SU-DHL-6 (cell line): ENCODE data around the gene PLCXD3.

Experiments
- H2AFZ ChIP-seq: fragments of 200-600 bp; sonication (generic); 2 replicates; pipeline ENCODE4 v1.6.1; 2014; ENCODE audit warnings: low read depth, mild to moderate bottlenecking, moderate library complexity, mixed read lengths, antibody characterized with exemption, low read length; ENCODE audit not compliant: severe bottlenecking
- H3F3A ChIP-seq: fragments of 200-600 bp; shearing (Covaris generic); 2 replicates; pipeline ENCODE4 v1.6.0; 2016; ENCODE audit warnings: antibody characterized with exemption, mild to moderate bottlenecking; ENCODE audit not compliant: insufficient read depth
- H3K27ac ChIP-seq: fragments of 200-600 bp; sonication (generic); 2 replicates; pipeline ENCODE4 v1.5.1; 2016; ENCODE audit warnings: low read depth, mild to moderate bottlenecking, low read length, moderate library complexity, mixed read lengths
- H3K27me3 ChIP-seq: fragments of 200-600 bp; sonication (generic), shearing (Covaris generic); 2 replicates; pipeline ENCODE4 v1.6.0; 2014; ENCODE audit warnings: mild to moderate bottlenecking, low read length
- H3K36me3 ChIP-seq: fragments of 200-600 bp; sonication (generic); 2 replicates; pipeline ENCODE4 v1.6.1; 2014; ENCODE audit warnings: mild to moderate bottlenecking, low read length, mixed read lengths
- H3K4me2 ChIP-seq: fragments of 300-600, 200-600 bp; shearing (Covaris generic), sonication (generic); 2 replicates; pipeline ENCODE4 v1.6.0; 2014; ENCODE audit warnings: low read length, low read depth, mild to moderate bottlenecking; ENCODE audit not compliant: poor library complexity, severe bottlenecking
- H3K4me3 ChIP-seq: fragments of 200-600 bp; sonication (generic); 2 replicates; pipeline ENCODE4 v1.5.1; 2014; ENCODE audit warnings: antibody characterized with exemption, low read length, mild to moderate bottlenecking, mixed read lengths; ENCODE audit not compliant: insufficient read depth, poor library complexity, severe bottlenecking
- H3K79me2 ChIP-seq: fragments of 200-600 bp; sonication (generic); 2 replicates; pipeline ENCODE4 v1.6.1; 2014; ENCODE audit warnings: mild to moderate bottlenecking, low read length, moderate library complexity; ENCODE audit not compliant: insufficient read depth
- H3K9ac ChIP-seq: fragments of 200-600 bp; sonication (generic); 2 replicates; pipeline ENCODE4 v1.7.0; 2014; ENCODE audit warnings: mild to moderate bottlenecking, low read length
- H3K9me2 ChIP-seq: fragments of 200-600 bp; sonication (generic); replicated peaks from 2 replicates; pipeline ENCODE4 v1.6.1; 2014; ENCODE audit warnings: low read length; ENCODE audit not compliant: insufficient read depth
- H3K9me3 ChIP-seq: fragments of 200-600 bp; sonication (generic); 2 replicates; pipeline ENCODE4 v1.6.1; 2014; ENCODE audit warnings: low read length, mixed read lengths; ENCODE audit not compliant: insufficient read depth
- H4K20me1 ChIP-seq: fragments of 200-600 bp; sonication (generic); 2 replicates; pipeline ENCODE4 v1.6.1; 2014; ENCODE audit warnings: low read depth, mild to moderate bottlenecking, antibody characterized with exemption, low read length, moderate library complexity, mixed read lengths
- CTCF ChIP-seq: fragments of 200-600 bp; sonication (generic); IDR thresholded peaks from one replicate; pipeline ENCODE4 v1.5.1; 2017; ENCODE audit warnings: antibody characterized with exemption, mild to moderate bottlenecking, low read length, moderate library complexity; ENCODE audit not compliant: insufficient read depth, poor library complexity, severe bottlenecking
- EZH2phosphoT487 ChIP-seq: fragments of 200-600 bp; sonication (generic), shearing (Covaris generic); conservative IDR thresholded peaks from 2 replicates; pipeline ENCODE4 v1.6.1; 2018; ENCODE audit warnings: mild to moderate bottlenecking, antibody characterized with exemption, low read length, moderate library complexity, mixed read lengths

Gene PLCXD3

GRCh38 chr5:41410307-41410706 is 100.1 kb downstream of the PLCXD3 start:
- no peaks in the 10 kb centered on the region for H3F3A ChIP-seq
- no peak overlapping the region for H2AFZ ChIP-seq
- H4K20me1 ChIP-seq: no peaks in the 10 kb centered on the region
- H3K4me2 ChIP-seq: no peak overlapping the region
- no peaks in the 10 kb centered on the region for H3K9me2 ChIP-seq
- H3K9me3 ChIP-seq: no peaks in the 10 kb centered on the region
- H3K9ac ChIP-seq: no peak overlapping the region
- no peak overlapping the region for H3K27ac ChIP-seq
- H3K79me2 ChIP-seq: no peaks in the 10 kb centered on the region
- no peaks in the 10 kb centered on the region for H3K27me3 ChIP-seq
- TF ChIP-seq EZH2phosphoT487 (no peak), CTCF (no peak)
- H3K36me3 ChIP-seq: no peaks in the 10 kb centered on the region
- H3K4me3 ChIP-seq: no peak overlapping the region

- Histone ChIP-seq H3K79me2 (no peaks in the 10 kb centered on the region), H3F3A (no peaks in the 10 kb centered on the region), H3K27me3 (no peaks in the 10 kb centered on the region), H3K4me3 (no peak overlapping the region), H3K9me2 (no peaks in the 10 kb centered on the region), H3K4me2 (no peak overlapping the region), H3K36me3 (no peaks in the 10 kb centered on the region), H3K9me3 (no peaks in the 10 kb centered on the region), H2AFZ (no peak overlapping the region), H3K27ac (no peak overlapping the region), H4K20me1 (no peaks in the 10 kb centered on the region), H3K9ac (no peak overlapping the region)
- TF ChIP-seq CTCF (no peak), EZH2phosphoT487 (no peak)
These were observed 101.5 kb downstream of the PLCXD3 start for GRCh38 chr5:41408676-41409443.

GRCh38 chr5:41406936-41407335 is 103.5 kb downstream of the PLCXD3 start:
- Histone ChIP-seq H3K27me3 (no peaks in the 10 kb centered on the region), H3K27ac (no peak overlapping the region), H3F3A (no peaks in the 10 kb centered on the region), H3K79me2 (no peaks in the 10 kb centered on the region), H3K4me2 (no peak overlapping the region), H3K9me3 (no peaks in the 10 kb centered on the region), H3K36me3 (no peaks in the 10 kb centered on the region), H4K20me1 (no peaks in the 10 kb centered on the region), H3K4me3 (no peak overlapping the region), H2AFZ (no peak overlapping the region), H3K9ac (no peak overlapping the region), H3K9me2 (no peaks in the 10 kb centered on the region)
- TF ChIP-seq EZH2phosphoT487 (no peak), CTCF (no peak)
